Chondrocyte (in vitro differentiated cells): Measurements from ENCODE around the gene PRSS22. TPM values are rescaled to one million over a fixed set of nuclear protein-coding genes. Genes with fewer than 3 reads are reported as not detected.

Source experiments
- DNase-seq: peaks from one replicate; pipeline ENCODE4 v3.0.0; 2021; ENCODE audit warnings: mixed read lengths, low spot score
- H3K27ac Mint-ChIP-seq: one replicate; pipeline ENCODE4 v1.8.0; 2021; ENCODE audit warnings: mild to moderate bottlenecking, moderate library complexity, mixed read lengths; ENCODE audit not compliant: unreplicated experiment
- H3K27me3 Mint-ChIP-seq: 2 replicates; pipeline ENCODE4 v1.8.0; 2021; ENCODE audit warnings: low read depth, mixed read lengths
- H3K36me3 Mint-ChIP-seq: 2 replicates; pipeline ENCODE4 v1.8.0; 2021; ENCODE audit warnings: low read depth, mixed read lengths
- H3K4me1 Mint-ChIP-seq: 2 replicates; pipeline ENCODE4 v1.8.0; 2021; ENCODE audit warnings: low read depth, mild to moderate bottlenecking, mixed read lengths
- H3K4me3 Mint-ChIP-seq: one replicate; pipeline ENCODE4 v1.8.0; 2021; ENCODE audit warnings: mild to moderate bottlenecking, moderate library complexity, mixed read lengths; ENCODE audit not compliant: unreplicated experiment
- H3K9me3 Mint-ChIP-seq: 2 replicates; pipeline ENCODE4 v1.8.0; 2021; ENCODE audit warnings: low read depth, mixed read lengths
- CTCF ChIP-seq: fragments of 200-600 bp; sonication (generic); IDR thresholded peaks from 2 replicates; pipeline ENCODE4 v1.5.0; 2021; ENCODE audit warnings: antibody characterized with exemption, mild to moderate bottlenecking, moderate library complexity
- total RNA-seq: library from RNA; stranded (reverse); gene quantifications from 3 replicates; pipeline ENCODE4 v1.2.1, GENCODE V29; 2021

The PRSS22 gene
- total RNA-seq, 1 donor from 2014 or later, result not detected

- no peaks in the 10 kb centered on the region for H3K4me1 Mint-ChIP-seq
Observed at GRCh38 chr16:2828876-2829430, 29.0 kb downstream of the PRSS22 start.

GRCh38 chr16:2828521-2828840, 29.5 kb downstream of the PRSS22 start:
- DNase-seq, result no peak
- no peak overlapping the region for H3K4me3 Mint-ChIP-seq
- TF ChIP-seq CTCF, result no peak
- peaks cover 17% of the 10 kb centered on the region for H3K27me3 Mint-ChIP-seq
- no peaks in the 10 kb centered on the region for H3K9me3 Mint-ChIP-seq
- H3K36me3 Mint-ChIP-seq, result no peaks in the 10 kb centered on the region
- H3K27ac Mint-ChIP-seq, result no peak overlapping the region
- no peaks in the 10 kb centered on the region for H3K4me1 Mint-ChIP-seq

More at GRCh38 chr16:2828876-2829430, 29.0 kb downstream of the PRSS22 start:
- Mint-ChIP-seq H3K36me3 (no peaks in the 10 kb centered on the region), H3K27ac (no peak overlapping the region), H3K4me3 (no peak overlapping the region), H3K27me3 (peaks cover 17% of the 10 kb centered on the region), H3K9me3 (no peaks in the 10 kb centered on the region)
- DNase-seq, result peak; percentile 39
- no peak for TF ChIP-seq CTCF

- TF ChIP-seq CTCF, result no peak
- no peak for DNase-seq
- no peak overlapping the region for H3K4me3 Mint-ChIP-seq
- H3K9me3 Mint-ChIP-seq, result no peaks in the 10 kb centered on the region
- H3K4me1 Mint-ChIP-seq, result no peaks in the 10 kb centered on the region
- H3K27ac Mint-ChIP-seq, result no peak overlapping the region
- peaks cover 17% of the 10 kb centered on the region for H3K27me3 Mint-ChIP-seq
- no peaks in the 10 kb centered on the region for H3K36me3 Mint-ChIP-seq
Observed at GRCh38 chr16:2827831-2828520, 30.0 kb downstream of the PRSS22 start.

GRCh38 chr16:2827374-2827791, 30.6 kb downstream of the PRSS22 start:
- Mint-ChIP-seq H3K36me3 (no peaks in the 10 kb centered on the region), H3K27me3 (peaks cover 13% of the 10 kb centered on the region), H3K27ac (no peak overlapping the region), H3K9me3 (no peaks in the 10 kb centered on the region), H3K4me3 (no peak overlapping the region), H3K4me1 (no peaks in the 10 kb centered on the region)
- TF ChIP-seq CTCF, result no peak
- no peak for DNase-seq

GRCh38 chr16:2826591-2827373, 31.2 kb downstream of the PRSS22 start:
- no peak for TF ChIP-seq CTCF
- H3K27me3 Mint-ChIP-seq, result peaks cover 15% of the 10 kb centered on the region
- H3K4me3 Mint-ChIP-seq, result no peak overlapping the region
- no peak overlapping the region for H3K27ac Mint-ChIP-seq
- H3K36me3 Mint-ChIP-seq, result no peaks in the 10 kb centered on the region
- peak; percentile 61 for DNase-seq
- H3K4me1 Mint-ChIP-seq, result no peaks in the 10 kb centered on the region
- no peaks in the 10 kb centered on the region for H3K9me3 Mint-ChIP-seq
